NCI-H146 treated with DMSO at 0.1 percent for 48 hours (cell line): ENCODE data around the gene EFNA1.

Experiments
- DNase-seq: peaks from one replicate; lab custom pipeline; 2025; ENCODE audit not compliant: unreplicated experiment; lab: John Stamatoyannopoulos, UW

The EFNA1 gene

DNA sequence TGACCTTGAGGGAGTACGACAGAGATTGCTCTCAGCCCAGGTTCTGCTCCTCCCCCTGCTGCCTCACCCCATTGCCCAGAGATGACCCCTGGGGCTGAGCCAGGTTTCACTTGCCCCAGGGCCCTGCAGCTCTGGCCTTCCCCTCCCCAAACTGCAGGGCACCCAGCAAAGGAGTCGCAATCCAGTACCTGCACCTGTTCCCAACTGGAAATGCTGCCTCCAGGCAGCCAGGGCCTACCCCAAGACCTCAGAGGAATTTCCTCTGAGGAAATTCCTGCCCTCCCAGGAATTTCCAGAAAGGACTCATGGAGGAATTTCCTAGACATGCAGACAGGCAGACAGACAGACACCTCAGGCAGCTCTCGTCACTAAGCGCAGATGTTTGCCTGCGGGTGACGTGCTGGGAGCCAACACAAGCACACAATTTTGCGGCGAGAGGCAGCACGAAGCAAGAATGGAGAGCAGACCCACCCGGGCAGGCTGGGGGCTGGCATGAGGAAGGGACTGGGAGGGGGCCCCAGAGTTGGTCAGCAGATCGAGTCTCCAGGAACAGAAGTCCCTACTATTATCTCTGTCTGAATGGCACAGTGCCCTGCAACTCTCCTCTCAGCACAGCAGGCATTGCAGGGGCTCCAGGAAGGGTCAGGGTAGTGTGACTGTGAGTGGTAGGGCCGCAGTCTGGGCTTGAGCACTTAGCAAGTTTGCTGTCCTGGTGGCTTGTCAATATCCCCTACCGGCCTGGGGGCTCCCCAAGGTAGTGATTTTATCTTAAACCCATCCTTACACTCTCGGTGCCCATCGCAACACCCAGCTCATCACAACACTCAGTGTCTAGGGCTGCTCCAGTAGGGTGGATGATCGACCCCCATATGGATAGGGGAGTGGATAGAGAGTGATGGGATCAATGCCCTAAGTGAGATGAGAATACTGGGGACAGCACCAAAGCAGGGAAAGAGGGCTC lies 2.9 kb upstream of the EFNA1 start:
- no peak for DNase-seq

DNA sequence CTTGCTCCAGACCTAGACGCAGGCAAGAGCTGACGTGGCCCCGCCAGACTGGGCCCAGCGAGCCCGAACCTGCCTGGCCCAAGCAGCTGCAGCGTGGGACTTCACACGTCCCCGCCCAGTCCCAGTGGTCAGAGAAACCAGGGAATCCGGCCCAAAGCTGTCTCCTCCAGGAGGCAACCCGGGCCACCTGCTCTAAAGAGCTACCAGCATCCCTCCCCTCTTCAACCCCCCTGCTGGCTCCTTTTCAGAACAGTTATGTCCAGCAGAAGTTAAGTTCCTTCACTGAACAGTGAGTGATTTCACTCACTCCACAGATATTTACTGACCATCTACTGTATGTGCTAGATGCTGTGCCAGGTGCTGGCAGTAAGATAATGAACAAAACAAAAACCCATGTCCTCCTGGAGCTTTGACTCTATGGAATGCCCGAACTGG lies 2.1 kb upstream of the EFNA1 start:
- DNase-seq, result no peak

DNA sequence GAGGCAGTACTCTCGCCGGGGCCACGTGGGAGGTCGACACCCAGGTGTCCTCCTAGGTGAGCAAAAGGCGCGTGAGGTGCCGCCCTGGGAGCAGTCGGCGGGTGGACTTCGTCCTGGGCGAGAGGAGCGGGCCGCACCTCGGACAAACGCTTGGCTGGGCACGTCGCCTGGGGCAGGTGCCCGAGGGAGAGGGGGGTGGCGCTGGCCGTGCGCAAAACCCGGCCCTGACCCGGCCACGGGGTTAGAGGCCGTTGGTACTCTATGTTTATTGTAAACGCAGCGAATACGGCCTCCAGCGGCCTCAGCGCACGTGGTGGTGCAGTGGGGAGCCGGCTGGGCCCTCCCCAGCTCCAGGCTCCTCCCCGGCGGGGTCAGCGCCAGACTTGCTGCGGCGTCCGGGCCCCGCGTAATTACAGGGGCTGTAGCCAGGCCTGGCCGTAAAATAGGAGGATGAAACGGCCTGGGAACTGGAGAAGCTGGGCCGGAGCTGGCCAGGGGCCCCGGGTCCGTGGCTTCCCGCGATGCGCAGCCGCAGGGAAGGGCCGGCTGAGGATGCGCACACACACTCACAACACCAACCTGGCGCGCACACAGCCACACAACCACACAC lies 1.6 kb upstream of the EFNA1 start:
- peak; percentile 33 for DNase-seq

DNA sequence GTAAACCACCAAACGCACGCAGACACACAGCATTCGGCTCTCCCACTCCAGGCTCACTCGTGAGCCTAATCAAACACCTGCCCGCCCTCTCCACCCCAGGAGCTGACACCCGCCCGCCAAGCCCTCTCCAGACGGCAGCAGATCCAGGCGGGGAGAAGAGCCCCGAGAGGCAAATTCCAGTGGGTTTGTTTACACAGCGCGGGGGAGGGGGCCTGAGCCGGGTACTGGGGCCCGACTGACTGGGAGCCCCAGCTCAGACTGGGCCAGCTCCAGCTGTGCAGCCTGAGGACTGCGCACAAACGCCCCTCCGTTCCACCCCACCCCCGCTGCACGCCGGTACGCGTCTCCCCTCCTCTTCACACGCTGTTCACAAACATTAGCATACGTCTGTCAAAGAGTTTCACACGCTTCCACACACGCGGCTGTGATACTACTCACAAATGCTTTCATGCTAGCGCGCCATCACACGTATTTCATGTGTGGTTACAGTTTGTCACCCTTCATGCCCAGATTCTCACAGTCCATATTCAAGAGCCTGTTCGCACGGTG lies 1.0 kb upstream of the EFNA1 start:
- no peak for DNase-seq

DNA sequence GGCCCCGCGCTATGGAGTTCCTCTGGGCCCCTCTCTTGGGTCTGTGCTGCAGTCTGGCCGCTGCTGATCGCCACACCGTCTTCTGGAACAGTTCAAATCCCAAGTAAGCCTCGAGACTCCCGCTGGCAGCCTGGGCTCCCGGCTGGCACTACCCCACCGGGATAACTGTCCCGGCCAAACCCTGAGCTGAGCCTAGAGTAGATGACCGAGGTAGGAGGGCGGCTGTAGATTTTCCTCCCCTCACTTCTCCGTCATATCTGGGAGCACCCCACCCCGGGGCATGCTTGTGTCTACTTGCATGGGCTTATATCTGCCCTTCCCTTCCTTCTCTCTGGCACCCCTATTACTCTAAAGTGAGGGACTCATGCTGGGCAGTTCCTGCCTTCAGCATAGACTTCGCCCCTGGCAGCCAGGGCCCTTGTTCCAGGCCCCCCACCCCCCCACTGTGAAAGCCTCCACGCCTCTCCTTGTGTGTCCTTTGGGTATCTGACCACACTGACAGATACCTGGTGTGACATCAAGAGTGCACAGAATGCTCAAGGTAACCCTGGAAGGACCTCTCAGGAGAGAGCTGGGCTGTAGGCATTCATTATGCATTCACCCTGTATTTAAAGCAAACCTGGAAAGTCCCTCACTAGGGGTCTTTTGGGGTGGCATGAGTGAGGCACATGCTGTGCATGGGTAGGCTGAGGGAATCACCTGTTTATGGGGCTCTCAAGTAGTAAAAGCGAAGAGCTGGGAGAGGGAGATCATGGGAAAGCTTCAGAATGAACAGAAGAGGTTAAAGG lies 485 bp downstream of the EFNA1 start:
- no peak for DNase-seq

DNA sequence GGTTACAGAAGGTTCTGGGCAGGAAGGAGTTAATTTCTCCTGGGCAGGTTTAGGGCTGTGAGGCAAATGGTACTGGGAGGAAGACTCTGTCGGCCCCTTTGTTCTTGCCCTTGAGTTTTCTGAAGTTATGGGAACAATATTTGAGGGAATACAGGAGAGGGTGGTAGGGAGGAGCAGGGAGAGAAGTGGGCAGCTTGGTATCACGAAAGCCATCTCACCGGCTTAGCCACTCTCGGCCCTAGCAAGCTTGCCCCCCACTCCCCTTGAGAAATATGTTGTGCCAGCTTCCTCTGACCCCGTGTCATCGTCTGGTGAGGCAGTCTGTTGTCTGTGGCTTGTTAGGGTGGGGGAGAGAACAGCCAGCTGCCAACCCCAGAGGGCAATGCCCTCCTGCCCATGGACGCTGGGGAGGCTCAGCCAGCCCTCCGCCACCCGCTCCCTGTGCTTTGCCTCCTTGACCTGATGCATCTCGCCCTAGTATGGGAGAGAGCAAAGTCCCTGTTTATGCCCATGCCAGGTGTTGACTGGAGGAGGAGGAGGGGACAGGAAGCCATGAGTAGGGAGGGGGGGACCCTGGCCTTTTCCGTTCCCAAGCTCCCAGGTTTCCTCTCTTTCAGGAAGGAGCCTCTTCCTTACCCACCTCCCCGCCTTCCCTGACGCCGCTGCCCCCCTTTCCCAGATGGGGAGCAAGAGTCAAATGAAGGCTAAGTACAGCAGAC lies 1.2 kb downstream of the EFNA1 start:
- no peak for DNase-seq

DNA sequence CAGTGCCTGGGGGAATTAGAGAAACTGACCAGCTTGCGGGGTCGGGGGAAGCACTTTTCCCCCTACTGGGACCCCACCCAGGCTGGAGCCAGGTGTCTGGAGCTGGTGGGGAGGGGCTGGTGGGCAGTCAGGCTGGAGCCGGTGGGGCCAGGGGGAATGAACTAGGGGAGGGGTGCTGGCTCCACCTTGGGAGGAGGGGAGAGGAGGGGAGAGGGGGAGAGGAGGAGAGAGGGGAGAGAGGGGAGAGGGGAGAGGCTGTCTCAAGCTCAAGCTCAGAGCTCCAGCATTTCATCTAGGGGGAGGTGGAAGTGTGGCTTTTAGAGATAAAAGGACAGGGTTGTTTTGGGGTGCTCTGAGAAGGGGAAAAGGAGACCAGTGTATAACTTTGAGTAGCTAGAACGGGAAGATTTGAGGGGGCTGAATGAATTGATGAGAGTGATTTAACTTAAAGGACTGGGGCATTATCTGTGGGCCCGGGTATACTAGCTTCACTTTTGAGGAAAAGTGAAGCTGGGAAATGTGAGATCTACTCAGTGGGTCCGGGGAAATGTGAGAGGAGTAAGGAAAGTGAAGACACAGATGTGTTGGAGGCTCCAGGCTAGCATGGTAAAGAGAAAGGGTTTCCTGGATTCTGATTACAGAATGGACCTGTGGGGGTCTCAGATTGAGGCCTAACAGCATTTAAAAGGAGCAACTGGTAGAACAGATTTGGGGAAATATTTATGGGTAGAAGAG lies 2.8 kb downstream of the EFNA1 start:
- DNase-seq, result no peak

DNA sequence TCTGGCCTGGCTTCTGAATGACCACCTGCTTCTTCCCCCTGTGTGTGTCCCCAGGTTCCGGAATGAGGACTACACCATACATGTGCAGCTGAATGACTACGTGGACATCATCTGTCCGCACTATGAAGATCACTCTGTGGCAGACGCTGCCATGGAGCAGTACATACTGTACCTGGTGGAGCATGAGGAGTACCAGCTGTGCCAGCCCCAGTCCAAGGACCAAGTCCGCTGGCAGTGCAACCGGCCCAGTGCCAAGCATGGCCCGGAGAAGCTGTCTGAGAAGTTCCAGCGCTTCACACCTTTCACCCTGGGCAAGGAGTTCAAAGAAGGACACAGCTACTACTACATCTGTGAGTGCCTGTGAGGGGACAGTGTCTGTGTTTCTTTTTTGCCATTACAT lies 3.6 kb downstream of the EFNA1 start:
- no peak for DNase-seq

DNA sequence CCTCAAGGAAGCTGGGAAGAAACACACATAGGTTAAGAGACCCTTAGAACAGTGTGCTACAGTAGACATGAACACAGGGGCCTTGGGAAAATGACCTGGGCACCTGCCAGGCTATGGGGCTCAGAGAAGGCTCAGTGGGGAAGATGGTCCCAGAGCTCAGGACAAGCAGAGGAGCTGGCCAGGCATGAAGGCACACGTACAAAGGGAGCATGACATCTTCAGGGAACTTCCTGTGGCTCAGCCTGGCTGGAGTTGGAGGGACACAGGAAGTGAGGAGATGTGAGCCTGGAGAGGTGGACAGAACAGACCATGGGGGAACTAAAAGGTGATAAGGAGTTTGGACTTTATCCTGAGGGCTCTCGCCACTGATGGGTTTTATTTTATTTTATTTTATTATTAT lies 4.2 kb downstream of the EFNA1 start:
- no peak for DNase-seq

DNA sequence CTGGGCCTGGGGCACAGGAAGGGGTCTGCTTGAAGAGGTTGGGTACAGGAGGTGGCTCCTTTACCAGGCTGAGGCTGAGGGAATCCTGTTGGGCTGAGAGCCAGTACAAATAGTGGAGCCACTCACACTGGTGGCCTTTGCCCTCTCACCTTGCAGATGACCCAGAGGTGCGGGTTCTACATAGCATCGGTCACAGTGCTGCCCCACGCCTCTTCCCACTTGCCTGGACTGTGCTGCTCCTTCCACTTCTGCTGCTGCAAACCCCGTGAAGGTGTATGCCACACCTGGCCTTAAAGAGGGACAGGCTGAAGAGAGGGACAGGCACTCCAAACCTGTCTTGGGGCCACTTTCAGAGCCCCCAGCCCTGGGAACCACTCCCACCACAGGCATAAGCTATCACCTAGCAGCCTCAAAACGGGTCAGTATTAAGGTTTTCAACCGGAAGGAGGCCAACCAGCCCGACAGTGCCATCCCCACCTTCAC lies 6.2 kb downstream of the EFNA1 start:
- DNase-seq, result no peak

DNA sequence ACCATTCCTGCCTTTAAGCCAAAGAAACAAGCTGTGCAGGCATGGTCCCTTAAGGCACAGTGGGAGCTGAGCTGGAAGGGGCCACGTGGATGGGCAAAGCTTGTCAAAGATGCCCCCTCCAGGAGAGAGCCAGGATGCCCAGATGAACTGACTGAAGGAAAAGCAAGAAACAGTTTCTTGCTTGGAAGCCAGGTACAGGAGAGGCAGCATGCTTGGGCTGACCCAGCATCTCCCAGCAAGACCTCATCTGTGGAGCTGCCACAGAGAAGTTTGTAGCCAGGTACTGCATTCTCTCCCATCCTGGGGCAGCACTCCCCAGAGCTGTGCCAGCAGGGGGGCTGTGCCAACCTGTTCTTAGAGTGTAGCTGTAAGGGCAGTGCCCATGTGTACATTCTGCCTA lies 6.6 kb downstream of the EFNA1 start:
- no peak for DNase-seq

DNA sequence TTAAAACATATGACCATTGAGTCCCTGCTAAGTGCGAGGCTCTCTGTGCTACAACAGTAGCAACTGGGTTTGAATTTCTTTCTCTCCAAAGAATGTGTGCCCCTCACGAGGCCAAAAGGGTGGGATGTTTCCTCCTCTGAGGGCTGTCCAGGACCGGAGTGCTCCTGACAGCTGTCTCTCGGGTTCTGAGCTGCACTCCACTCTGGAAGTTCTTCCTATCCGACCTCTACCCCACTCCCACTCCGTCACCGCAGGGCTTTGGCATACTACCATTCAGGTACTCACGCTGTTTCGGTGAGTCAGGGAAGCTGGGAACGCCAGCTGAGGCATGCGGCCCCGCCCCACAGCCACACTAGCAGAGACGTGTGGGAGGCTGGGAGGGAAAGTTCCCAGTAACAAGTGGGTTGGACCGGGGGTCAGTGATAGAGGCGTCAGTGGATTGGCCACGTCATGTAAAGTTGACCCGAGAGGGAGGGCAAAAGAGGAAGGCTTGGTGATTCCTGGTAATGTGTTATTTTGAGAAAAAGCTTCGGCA lies 7.3 kb downstream of the EFNA1 start:
- DNase-seq, result peak; percentile 52

DNA sequence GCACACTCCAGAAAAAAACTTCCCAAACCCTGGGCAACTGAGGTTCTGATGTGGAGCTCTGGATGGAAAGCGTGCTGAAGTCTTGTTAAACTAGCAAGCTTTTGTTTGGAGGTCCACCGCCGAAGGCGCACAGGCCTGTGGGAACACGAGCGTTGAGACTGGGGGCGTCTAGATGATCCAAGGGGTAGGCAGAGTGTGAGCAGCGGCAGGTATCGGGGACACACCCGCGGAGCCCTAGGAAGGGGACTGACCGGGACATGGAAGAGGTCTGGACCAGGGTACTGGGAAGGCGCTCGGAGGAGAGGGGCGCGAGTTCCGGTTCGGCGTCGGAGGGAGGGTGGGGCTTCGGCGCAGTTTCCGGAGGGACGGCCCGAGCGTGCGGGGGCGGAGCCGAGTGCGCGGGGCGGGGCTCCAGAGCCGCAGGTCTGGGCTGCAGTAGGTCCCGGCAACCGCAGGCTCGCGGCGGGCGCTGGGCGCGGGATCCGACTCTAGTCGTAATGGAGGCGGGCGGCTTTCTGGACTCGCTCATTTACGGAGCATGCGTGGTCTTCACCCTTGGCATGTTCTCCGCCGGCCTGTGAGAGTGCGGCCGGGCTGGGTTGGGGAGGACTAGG lies 7.8 kb downstream of the EFNA1 start, which contains the start of gene SLC50A1:
Gene SLC50A1 (plus strand): TSS at position 438 of the 614 bp plus-strand sequence. CDS start 60 bp downstream, at position 498.
- DNase-seq, result peak; percentile 87

DNA sequence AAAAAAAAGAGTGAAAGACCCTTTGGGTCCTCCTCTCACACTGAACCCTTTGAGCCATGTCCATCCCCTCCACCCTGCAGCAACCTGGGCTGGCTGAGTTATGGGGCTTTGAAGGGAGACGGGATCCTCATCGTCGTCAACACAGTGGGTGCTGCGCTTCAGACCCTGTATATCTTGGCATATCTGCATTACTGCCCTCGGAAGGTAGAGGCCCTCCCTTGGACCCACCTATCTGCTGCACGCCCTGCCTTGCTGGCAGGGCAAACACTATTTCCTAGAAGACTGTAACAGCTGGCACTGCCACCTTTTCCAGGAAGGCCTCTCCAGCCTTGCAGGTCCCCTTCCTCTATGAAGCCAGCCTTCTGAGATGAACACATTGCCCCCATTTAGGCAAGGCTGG lies 9.1 kb downstream of the EFNA1 start:
- no peak for DNase-seq

DNA sequence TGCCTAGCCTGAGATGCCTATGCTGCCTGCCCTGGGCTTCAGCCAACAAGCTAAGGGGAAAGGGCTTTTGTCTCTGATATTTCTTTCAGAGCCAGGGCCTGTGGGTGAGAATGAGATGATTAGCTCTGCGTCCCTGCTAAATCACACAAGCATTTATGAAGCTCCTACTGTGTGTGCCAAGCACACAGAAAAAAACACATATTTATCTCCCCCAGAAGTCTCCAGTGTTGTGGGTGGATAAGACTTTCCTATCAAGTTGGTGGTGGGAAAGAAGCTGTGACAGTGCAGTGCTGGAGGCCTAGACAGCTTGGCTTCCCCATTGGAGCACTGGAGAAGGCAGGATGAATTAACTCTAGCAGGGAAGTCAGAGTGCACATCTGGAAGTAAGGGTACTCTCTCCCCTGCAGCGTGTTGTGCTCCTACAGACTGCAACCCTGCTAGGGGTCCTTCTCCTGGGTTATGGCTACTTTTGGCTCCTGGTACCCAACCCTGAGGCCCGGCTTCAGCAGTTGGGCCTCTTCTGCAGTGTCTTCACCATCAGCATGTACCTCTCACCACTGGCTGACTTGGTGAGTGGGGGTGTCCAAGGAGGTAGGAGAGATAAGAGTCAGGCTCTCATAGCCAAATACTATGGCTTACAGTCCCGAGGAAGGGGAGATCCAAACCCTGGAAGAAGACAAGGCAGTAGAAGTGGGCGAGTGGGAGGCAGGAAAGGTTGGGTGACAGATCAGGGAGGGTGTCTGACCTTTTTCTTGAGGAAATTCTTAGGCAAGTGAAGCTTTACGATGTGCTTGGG lies 9.7 kb downstream of the EFNA1 start:
- DNase-seq, result no peak

DNA sequence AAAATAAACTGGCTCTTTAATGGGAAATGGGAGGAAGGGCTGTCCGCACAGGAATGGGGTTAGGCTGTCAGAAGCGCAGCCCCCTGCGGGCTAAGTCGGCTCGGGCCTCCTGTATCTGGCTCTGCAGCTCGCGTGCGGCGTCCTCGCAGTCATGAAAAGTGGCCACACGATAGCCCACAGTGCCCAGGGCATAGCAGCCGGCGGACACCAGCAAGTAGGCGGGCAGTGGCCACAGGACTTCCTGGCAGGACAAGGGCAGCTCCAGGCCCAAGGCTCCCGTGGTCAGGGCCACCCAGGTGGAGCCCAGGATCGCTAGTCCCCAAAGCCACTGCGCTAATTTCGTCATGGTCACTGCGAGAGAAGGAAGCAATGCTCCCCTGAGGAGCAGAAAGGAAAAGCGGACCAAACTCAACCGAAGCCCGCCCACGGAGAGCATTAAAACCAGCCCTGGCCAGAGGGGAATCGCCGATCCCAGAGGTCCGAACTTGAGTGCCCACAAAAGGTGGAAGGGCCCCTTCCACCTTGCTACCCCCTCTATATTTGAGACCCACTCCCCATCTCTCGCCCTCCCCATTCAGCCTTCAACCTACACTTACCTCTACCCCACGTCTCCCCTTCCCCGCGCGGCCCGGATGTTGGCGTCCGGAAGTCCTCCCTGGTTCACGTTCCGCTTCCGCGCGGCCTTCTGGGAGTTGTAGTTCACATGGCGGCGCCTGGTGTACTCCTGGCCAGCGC lies 12.4 kb downstream of the EFNA1 start, which contains the start of gene DPM3:
Gene DPM3 (minus strand): TSS at position 637 of the 735 bp plus-strand sequence. CDS start 291 bp downstream, at position 346.
- peak; percentile 60 for DNase-seq

DNA sequence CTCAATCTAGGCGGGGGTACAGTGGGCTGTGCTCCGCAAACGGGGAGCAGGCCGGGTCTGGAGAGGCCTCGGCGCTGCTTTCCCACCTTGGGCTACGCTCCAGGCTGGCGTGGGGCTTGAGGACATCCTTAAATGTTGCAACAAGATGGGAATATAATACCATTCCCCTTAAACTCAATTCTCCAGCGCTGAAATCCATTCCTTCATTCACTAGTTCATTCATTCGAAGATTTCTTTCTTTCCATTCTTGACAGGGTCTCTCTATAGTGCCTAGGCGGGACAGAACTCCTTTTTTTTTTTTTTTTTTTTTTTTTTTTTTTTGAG lies 12.9 kb downstream of the EFNA1 start:
- no peak for DNase-seq

DNA sequence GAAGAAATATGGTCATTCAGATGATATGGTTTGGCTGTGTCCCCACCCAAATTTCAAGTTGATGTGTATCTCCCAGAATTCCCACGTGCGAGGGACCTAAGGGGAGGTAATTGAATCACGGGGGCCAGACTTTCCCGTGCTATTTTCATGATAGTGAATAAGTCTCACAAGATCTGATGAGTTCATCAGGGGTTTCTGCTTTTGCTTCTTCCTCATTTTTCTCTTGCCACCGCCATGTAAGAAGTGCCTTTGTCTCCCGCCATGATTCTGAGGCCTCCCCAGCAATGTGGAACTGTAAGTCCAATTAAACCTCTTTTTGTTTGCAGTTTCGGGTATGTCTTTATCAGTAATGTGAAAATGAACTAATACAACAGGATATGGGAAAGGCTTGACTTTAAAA lies 14.1 kb downstream of the EFNA1 start:
- DNase-seq, result no peak
